MCF 10A (cell line): ENCODE measurements around the gene MT1E. TPM values are rescaled to one million over a fixed set of nuclear protein-coding genes. Genes with fewer than 3 reads are reported as not detected.
A peak's percentile ranks its signal among the peaks of the same experiment; 100 is the strongest.

Experiments
- Bru-seq: library from RNA; stranded (reverse); fragments of 400-500 nt; gene quantifications from one replicate; lab custom pipeline; 2021; lab: Mats Ljungman, UMichigan
- BruChase-seq, 2 experiments: library from RNA; stranded (reverse); fragments of 400-500 nt; gene quantifications; one replicate each; lab custom pipeline; 2021; lab: Mats Ljungman, UMichigan
- BruUV-seq: library from RNA; stranded (reverse); fragments of 400-500 nt; replicated peaks from 2 replicates; lab custom pipeline; 2021; lab: Mats Ljungman, UMichigan
- CTCF ChIA-PET: fragments of 300-600 bp; sonication (Branson Sonifier 250); formaldehyde crosslinking; extraction: SDS; loops from one replicate; lab custom pipeline; 2021; ENCODE audit warnings: antibody characterized with exemption, inconsistent platforms; lab: Yijun Ruan, JAX
- POLR2A ChIA-PET: fragments of 300-600, 350-650 bp; sonication (Branson Sonifier 250); formaldehyde crosslinking; extraction: SDS; loops from one replicate; lab custom pipeline; 2020; ENCODE audit warnings: antibody characterized with exemption, inconsistent platforms; lab: Yijun Ruan, JAX
- DNase-seq: peaks from one replicate; pipeline ENCODE4 v3.0.0-alpha.2; 2018; ENCODE audit not compliant: unreplicated experiment
- H3K27ac Mint-ChIP-seq: one replicate; pipeline ENCODE4 v1.8.0; 2022; ENCODE audit warnings: mild to moderate bottlenecking, low read depth, mixed read lengths; ENCODE audit not compliant: unreplicated experiment
- H3K27me3 Mint-ChIP-seq: one replicate; pipeline ENCODE4 v1.8.0; 2022; ENCODE audit warnings: mixed read lengths; ENCODE audit not compliant: insufficient read depth, unreplicated experiment
- H3K36me3 Mint-ChIP-seq: one replicate; pipeline ENCODE4 v1.8.0; 2022; ENCODE audit warnings: mild to moderate bottlenecking, moderate library complexity, mixed read lengths; ENCODE audit not compliant: insufficient read depth, unreplicated experiment
- H3K4me1 Mint-ChIP-seq: one replicate; pipeline ENCODE4 v1.8.0; 2022; ENCODE audit warnings: mixed read lengths; ENCODE audit not compliant: insufficient read depth, unreplicated experiment
- H3K4me3 Mint-ChIP-seq: one replicate; pipeline ENCODE4 v1.8.0; 2022; ENCODE audit warnings: mild to moderate bottlenecking, moderate library complexity, mixed read lengths; ENCODE audit not compliant: unreplicated experiment
- H3K9me3 Mint-ChIP-seq: one replicate; pipeline ENCODE4 v1.8.0; 2022; ENCODE audit warnings: mixed read lengths; ENCODE audit not compliant: unreplicated experiment
- intact Hi-C: fragments of 100-400 bp; cut with micrococcal nuclease; formaldehyde crosslinking; loops from 2 replicates; pipeline ENCODE4 v1.14.1; 2022
- long read RNA-seq: library from polyadenylated mRNA; stranded (forward); transcript quantifications from one replicate; pipeline ENCODE4 v2.0.0, GENCODE V29; 2022
- total RNA-seq: library from RNA; stranded (reverse); gene quantifications from 2 replicates; pipeline ENCODE4 v1.2.3, GENCODE V29; 2022
- TF ChIP-seq, protein P1 (sequence below): fragments of 200-600 bp; IDR thresholded peaks from one replicate; pipeline ENCODE4 v1.8.0; 2022; ENCODE audit warnings: antibody characterized with exemption, mild to moderate bottlenecking; ENCODE audit not compliant: unreplicated experiment

MT1E gene
- total RNA-seq (518 and 934 TPM in 2 replicates), Bru-seq, nascent RNA (percentile 97 among the genes with signal in this experiment), BruChase-seq, experiment 1, labeled RNA remaining after a 6-hour chase (percentile 99 among the genes with signal in this experiment), BruChase-seq, experiment 2, labeled RNA remaining after a 2-hour chase (percentile 98 among the genes with signal in this experiment)
- long read RNA-seq, transcript MT1E-201 (3 exons, 704 nt) = major isoform, 425 of 454 reads
- long read RNA-seq, transcript MT1E-203 (2 exons, 332 nt) = minor isoform, 5 of 454 reads
- long read RNA-seq, partial matches to known transcripts = 2 of 454 reads
- long read RNA-seq, other reads (novel, unspliced or antisense) = 22 of 454 reads

DNA sequence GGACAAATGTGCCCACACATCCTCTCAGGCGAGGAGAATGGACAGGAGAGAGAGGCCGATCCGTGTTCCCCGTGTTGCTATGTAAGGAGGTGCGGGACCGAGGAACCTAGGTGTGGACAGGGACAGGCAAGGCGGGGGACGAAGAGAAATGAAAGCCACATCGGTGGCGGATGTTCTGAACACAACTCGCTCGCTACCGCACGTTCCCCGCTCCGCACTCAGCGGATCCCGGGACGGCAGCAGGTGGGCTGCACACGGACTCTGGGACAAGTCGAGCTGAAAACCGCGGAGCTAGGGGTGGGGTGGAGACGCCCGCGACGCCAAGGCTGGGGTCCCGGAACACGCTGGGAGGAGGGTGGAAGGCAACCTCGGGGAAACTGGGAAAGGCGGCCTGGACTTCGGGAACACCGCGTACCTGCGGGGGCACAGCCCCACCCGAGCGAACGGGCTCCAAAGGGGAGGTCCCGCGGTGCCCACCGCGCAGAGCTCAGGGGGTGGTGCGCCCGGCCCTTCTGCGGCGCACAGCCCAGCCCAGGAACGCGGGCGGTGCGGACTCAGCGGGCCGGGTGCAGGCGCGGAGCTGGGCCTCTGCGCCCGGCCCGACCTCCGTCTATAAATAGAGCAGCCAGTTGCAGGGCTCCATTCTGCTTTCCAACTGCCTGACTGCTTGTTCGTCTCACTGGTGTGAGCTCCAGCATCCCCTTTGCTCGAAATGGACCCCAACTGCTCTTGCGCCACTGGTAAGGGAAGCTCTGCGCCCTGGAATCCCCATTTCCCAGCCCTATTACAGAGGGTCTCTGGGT, at the start of gene MT1E:
MT1E (plus strand) TSS at position 642 of the 803 bp plus-strand sequence; CDS start at position 713, 71 bp downstream.
- Mint-ChIP-seq H3K4me1 (peaks cover 11% of the 10 kb centered on the region), H3K27me3 (no peaks in the 10 kb centered on the region), H3K27ac (peak within 1 kb of the TSS; percentile 81), H3K4me3 (peak within 1 kb of the TSS; percentile 95), H3K9me3 (no peaks in the 10 kb centered on the region), H3K36me3 (peaks cover 30% of the 10 kb centered on the region)
- ChIA-PET CTCF (interaction anchor here (0.5 to 2.7 kb wide), 9 partner anchors 9 to 76 kb away, joined by 3 to 12 read pairs (median 5); no protein-coding TSS in a partner anchor), POLR2A (interaction anchor here (0.6 to 15.3 kb wide), 31 partner anchors 12 to 562 kb away, joined by 3 to 1404 read pairs (median 6); partner anchors contain the start of genes MT1F, MT1X, MT2A and NUP93)
- intact Hi-C loops = loop anchor here (1.0 kb wide), 1 partner anchor 17 kb away; the partner anchor contains the start of gene MT2A
- TF ChIP-seq, protein P1, sequence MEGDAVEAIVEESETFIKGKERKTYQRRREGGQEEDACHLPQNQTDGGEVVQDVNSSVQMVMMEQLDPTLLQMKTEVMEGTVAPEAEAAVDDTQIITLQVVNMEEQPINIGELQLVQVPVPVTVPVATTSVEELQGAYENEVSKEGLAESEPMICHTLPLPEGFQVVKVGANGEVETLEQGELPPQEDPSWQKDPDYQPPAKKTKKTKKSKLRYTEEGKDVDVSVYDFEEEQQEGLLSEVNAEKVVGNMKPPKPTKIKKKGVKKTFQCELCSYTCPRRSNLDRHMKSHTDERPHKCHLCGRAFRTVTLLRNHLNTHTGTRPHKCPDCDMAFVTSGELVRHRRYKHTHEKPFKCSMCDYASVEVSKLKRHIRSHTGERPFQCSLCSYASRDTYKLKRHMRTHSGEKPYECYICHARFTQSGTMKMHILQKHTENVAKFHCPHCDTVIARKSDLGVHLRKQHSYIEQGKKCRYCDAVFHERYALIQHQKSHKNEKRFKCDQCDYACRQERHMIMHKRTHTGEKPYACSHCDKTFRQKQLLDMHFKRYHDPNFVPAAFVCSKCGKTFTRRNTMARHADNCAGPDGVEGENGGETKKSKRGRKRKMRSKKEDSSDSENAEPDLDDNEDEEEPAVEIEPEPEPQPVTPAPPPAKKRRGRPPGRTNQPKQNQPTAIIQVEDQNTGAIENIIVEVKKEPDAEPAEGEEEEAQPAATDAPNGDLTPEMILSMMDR = no peak
- peak; percentile 81 for DNase-seq
- no TSS peak for BruUV-seq

DNA sequence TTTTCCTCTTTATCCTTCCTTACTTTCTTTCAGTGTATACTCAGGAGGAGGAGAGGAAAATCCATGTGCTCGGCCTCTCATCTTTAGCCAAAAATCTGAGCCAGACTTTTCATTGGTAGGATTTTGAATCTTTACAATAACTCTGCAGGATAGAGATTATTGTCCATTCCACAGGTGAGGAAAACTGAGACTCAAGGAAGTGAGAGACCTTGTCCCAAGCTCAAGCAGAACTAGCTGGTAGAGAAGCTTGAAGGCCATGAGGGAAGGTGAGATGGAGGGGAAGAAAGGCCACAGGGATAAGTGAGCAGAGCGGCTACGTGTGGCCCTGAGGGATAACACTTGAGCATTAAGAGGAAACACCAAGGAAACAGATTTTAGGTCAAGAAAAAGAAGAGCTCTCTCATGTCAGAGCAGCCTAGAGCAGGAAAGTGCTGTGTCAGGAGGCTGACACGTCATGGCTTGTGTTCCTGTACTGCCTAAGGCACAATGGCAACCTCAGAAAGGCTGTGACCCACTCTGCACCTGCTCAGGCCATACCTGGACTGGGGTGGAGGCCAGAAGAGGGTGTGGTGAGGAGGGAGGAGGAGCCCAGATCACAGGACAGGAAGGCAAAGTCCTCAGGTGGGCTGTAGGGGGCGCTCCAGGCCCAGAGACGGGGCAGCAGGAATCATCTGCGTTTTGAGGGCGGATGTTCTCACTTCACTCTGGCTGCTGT, 48.8 kb upstream of the MT1E start:
- Mint-ChIP-seq H3K27ac (peak overlapping the region; percentile 17), H3K4me3 (no peak overlapping the region), H3K27me3 (no peaks in the 10 kb centered on the region), H3K36me3 (no peaks in the 10 kb centered on the region), H3K9me3 (no peaks in the 10 kb centered on the region), H3K4me1 (peaks cover 10% of the 10 kb centered on the region)
- ChIA-PET POLR2A (interaction anchor here (0.6 to 2.3 kb wide), 21 partner anchors 13 to 912 kb away, joined by 3 to 13 read pairs (median 4); partner anchors contain the start of genes MT1E, MT1X, MT2A and NUP93), CTCF (interaction anchor here (0.5 to 2.9 kb wide), 49 partner anchors 10 to 490 kb away, joined by 3 to 51 read pairs (median 4); partner anchors contain the start of gene MT4)
- BruUV-seq = no TSS peak
- peak; percentile 92 for DNase-seq
- TF ChIP-seq, protein P1 = peak; percentile 92
- intact Hi-C loops = loop anchor here (1.0 kb wide), 4 partner anchors 24 to 213 kb away; no protein-coding TSS in a partner anchor

DNA sequence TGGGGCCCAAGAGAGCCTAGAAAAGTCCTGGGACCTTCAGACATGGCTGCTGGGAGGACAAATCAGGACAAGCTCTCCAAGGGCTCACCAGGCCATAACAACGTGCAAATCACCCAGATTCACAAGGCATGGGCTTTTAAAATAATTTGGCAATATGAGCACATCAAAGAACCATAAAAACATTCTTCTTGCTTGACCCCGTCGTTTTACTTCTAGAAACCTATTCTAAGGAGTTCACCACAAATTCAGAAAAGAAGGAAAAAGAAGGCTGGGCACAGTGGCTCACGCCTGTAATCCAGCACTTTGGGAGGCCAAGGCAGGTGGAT, 48.3 kb upstream of the MT1E start:
- Mint-ChIP-seq H3K27ac (no peak overlapping the region), H3K4me1 (peaks cover 10% of the 10 kb centered on the region), H3K9me3 (no peaks in the 10 kb centered on the region), H3K36me3 (no peaks in the 10 kb centered on the region), H3K27me3 (no peaks in the 10 kb centered on the region), H3K4me3 (no peak overlapping the region)
- intact Hi-C loops = loop anchor here (1.0 kb wide), 4 partner anchors 23 to 212 kb away; no protein-coding TSS in a partner anchor
- TF ChIP-seq, protein P1 = no peak
- BruUV-seq = no TSS peak
- ChIA-PET POLR2A (interaction anchor here (0.6 to 2.3 kb wide), 16 partner anchors 19 to 409 kb away, joined by 3 to 13 read pairs (median 4); partner anchors contain the start of genes MT1E, MT1X and MT2A), CTCF (interaction anchor here (0.6 to 2.9 kb wide), 30 partner anchors 10 to 221 kb away, joined by 3 to 51 read pairs (median 4); partner anchors contain the start of gene MT4)
- no peak for DNase-seq
